ENCODE measurements around the gene FSD1L.

DNA sequence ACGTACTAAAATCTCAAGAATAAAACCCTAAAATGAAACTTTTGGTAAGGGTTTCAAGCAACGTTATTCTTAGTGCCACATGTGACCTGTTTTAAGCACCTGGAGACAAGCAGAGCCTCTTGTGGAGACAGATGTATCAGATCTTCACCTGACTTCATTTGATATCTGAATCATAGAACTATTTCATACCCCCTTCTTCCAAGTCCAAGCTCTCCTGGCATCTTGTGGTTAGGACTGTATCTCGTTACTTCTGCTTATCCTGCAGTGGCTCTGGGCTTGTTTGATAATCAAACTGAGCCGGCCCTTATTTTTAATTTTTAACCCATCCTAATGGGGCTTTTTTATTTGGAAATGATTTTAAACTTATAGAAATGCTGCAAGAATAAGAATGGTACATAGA, 11.1 kb upstream of the FSD1L start:
- TF ChIP-seq, protein P1, sequence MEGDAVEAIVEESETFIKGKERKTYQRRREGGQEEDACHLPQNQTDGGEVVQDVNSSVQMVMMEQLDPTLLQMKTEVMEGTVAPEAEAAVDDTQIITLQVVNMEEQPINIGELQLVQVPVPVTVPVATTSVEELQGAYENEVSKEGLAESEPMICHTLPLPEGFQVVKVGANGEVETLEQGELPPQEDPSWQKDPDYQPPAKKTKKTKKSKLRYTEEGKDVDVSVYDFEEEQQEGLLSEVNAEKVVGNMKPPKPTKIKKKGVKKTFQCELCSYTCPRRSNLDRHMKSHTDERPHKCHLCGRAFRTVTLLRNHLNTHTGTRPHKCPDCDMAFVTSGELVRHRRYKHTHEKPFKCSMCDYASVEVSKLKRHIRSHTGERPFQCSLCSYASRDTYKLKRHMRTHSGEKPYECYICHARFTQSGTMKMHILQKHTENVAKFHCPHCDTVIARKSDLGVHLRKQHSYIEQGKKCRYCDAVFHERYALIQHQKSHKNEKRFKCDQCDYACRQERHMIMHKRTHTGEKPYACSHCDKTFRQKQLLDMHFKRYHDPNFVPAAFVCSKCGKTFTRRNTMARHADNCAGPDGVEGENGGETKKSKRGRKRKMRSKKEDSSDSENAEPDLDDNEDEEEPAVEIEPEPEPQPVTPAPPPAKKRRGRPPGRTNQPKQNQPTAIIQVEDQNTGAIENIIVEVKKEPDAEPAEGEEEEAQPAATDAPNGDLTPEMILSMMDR (conservative IDR thresholded peaks at IDR 0.05) = no peak
- TF ChIP-seq ZFX (IDR thresholded peaks at IDR 0.05) = no peak
